H1 (cell line): Measurements from ENCODE around the gene COL1A1. TPM values are rescaled to one million over a fixed set of nuclear protein-coding genes. Genes with fewer than 3 reads are reported as not detected.

Source experiments
- EP300 ChIP-seq, 2 experiments: IDR thresholded peaks; 1 replicate in 1 of 2; 2 replicates in 1 of 2; pipeline ENCODE4 v1.6.1; 2011 to 2012; ENCODE audit warnings: low read depth in 2 of 2, low read length in 2 of 2, mild to moderate bottlenecking in 2 of 2, borderline replicate concordance in 1 of 2, inconsistent platforms in 1 of 2, moderate library complexity in 1 of 2
- KDM1A ChIP-seq: fragments of 200-600, 300-600 bp; sonication (generic); IDR thresholded peaks from 2 replicates; pipeline ENCODE4 v1.7.1; 2016; ENCODE audit warnings: mild to moderate bottlenecking, low read length, borderline replicate concordance
- PHF8 ChIP-seq: fragments of 200-600 bp; sonication (generic); conservative IDR thresholded peaks from 2 replicates; pipeline ENCODE4 v1.7.1; 2012; ENCODE audit warnings: low read depth, mild to moderate bottlenecking, inconsistent platforms, low read length, moderate library complexity
- POU5F1 ChIP-seq: IDR thresholded peaks from 2 replicates; pipeline ENCODE4 v1.6.1; 2011; ENCODE audit warnings: low read depth, mild to moderate bottlenecking, low read length, moderate library complexity
- RAD21 ChIP-seq, 2 experiments: IDR thresholded peaks in 1 of 2; conservative IDR thresholded peaks in 1 of 2; 2 replicates each; pipeline ENCODE4 v1.6.1; 2011; ENCODE audit warnings: low read depth in 2 of 2, low read length in 2 of 2, improper control_type of control experiment in 1 of 2, inconsistent platforms in 1 of 2, mild to moderate bottlenecking in 1 of 2, moderate library complexity in 1 of 2
- RNF2 ChIP-seq: fragments of 200-900, 300-1000 bp; sonication (generic); IDR thresholded peaks from 2 replicates; pipeline ENCODE4 v1.7.1; 2016; ENCODE audit warnings: borderline replicate concordance, low read depth, mild to moderate bottlenecking, antibody characterized with exemption, low read length; ENCODE audit not compliant: poor library complexity, severe bottlenecking; ENCODE audit errors: missing control alignments
- SIX5 ChIP-seq: IDR thresholded peaks from 2 replicates; pipeline ENCODE4 v1.6.1; 2011; ENCODE audit warnings: mild to moderate bottlenecking, low read depth, low read length
- SUZ12 ChIP-seq: fragments of 200-600 bp; sonication (generic); IDR thresholded peaks from 2 replicates; pipeline ENCODE4 v1.6.1; 2012; ENCODE audit warnings: mild to moderate bottlenecking, inconsistent platforms, low read length, moderate library complexity, mixed read lengths
- polyA plus RNA-seq, 7 experiments: library from polyadenylated mRNA; depleted of rRNA in 3 of 7; stranded (reverse) in 5 of 7; unstranded in 2 of 7; fragments of >200 nt in 5 of 7; fragments of 200-250 nt in 2 of 7; gene quantifications; 1 replicate in 5 of 7; 2 replicates in 1 of 7; 4 replicates in 1 of 7; pipeline versions ENCODE4 v1.2.1 to v1.2.3, GENCODE V29; 2011 to 2013; ENCODE audit warnings: missing spikeins in 2 of 7, mixed read lengths in 2 of 7
- total RNA-seq: library from RNA; stranded (reverse); fragmentation: NEBNext Ultra II Directional; extraction: Animal tissue kit (Norgen Biotek cat#: 25700); gene quantifications from 2 replicates; pipeline ENCODE4 v1.2.1, GENCODE V29; 2021
- TF ChIP-seq, protein P1 (sequence below), 3 experiments: IDR thresholded peaks; 1 replicate in 2 of 3; 2 replicates in 1 of 3; pipeline versions ENCODE4 v1.5.1 to v1.6.1; 2011; ENCODE audit warnings: low read length in 3 of 3, mild to moderate bottlenecking in 3 of 3, inconsistent platforms in 2 of 3, low read depth in 1 of 3, moderate library complexity in 1 of 3; ENCODE audit not compliant: insufficient read depth in 1 of 3; ENCODE audit errors: control extremely low read depth in 1 of 3

Gene COL1A1
- total and polyA plus RNA-seq, 2 of the 8 experiments (the other 6 are each of a cell fraction or from before 2014, with no cell fraction given), result 14.1 to 80.4 TPM

DNA sequence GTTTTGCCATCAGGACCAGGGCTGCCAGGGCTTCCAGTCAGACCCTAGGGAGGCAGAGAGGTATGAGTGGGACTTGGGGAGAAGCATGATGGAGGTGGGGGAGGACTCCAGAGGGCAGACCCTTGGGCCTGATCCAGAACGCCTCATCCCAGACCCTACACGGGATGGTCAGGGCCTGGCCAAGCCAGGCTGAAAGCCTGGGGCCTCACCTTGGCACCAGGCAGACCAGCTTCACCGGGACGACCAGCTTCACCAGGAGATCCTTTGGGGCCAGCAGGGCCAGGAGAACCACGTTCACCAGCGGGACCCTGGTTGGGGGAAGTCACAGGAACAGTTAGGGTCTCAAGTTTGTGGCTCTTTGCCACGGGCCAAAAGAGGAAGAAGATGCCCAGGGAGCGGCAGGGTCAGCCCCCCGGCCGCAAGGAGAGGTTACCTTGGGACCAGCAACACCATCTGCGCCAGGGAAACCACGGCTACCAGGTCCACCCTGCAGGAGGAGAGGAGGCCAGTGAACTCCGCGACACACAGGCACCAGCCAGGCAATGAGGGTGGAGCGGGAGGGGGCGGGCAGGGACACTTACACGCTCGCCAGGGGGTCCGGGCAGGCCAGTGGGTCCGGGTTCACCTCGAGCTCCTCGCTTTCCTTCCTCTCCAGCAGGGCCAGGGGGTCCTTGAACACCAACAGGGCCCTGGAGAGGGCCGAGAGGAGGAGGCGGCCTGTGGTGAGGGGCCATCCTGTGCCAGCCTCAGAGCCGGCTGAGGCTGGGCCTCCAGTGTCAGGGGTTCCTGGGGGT lies 7.1 kb downstream of the COL1A1 start (continued):
- TF ChIP-seq RNF2 (no peak), EP300 (IDR thresholded peaks at IDR 0.05; ENCODE audit: borderline replicate concordance in 1 of 2, low read depth in 2 of 2, low read length in 2 of 2) (no peak), SUZ12 (no peak), POU5F1 (no peak), SIX5 (no peak), PHF8 (no peak), KDM1A (no peak), RAD21 (IDR thresholded peaks at IDR 0.05 in 1 of 2, conservative IDR thresholded peaks at IDR 0.05 in 1 of 2; ENCODE audit: low read depth in 2 of 2, low read length in 2 of 2) (no peak)
- TF ChIP-seq, protein P1, sequence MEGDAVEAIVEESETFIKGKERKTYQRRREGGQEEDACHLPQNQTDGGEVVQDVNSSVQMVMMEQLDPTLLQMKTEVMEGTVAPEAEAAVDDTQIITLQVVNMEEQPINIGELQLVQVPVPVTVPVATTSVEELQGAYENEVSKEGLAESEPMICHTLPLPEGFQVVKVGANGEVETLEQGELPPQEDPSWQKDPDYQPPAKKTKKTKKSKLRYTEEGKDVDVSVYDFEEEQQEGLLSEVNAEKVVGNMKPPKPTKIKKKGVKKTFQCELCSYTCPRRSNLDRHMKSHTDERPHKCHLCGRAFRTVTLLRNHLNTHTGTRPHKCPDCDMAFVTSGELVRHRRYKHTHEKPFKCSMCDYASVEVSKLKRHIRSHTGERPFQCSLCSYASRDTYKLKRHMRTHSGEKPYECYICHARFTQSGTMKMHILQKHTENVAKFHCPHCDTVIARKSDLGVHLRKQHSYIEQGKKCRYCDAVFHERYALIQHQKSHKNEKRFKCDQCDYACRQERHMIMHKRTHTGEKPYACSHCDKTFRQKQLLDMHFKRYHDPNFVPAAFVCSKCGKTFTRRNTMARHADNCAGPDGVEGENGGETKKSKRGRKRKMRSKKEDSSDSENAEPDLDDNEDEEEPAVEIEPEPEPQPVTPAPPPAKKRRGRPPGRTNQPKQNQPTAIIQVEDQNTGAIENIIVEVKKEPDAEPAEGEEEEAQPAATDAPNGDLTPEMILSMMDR (IDR thresholded peaks at IDR 0.05; ENCODE audit: control extremely low read depth in 1 of 3, insufficient read depth in 1 of 3, low read depth in 1 of 3, low read length in 3 of 3), result no peak
